Trophoblast cell (in vitro differentiated cells and primary cell): ENCODE data around the gene CTSH.

Experiments used
- DNase-seq, 2 donors: peaks; one replicate each; pipeline ENCODE4 v3.0.0-alpha.2; 2016
- H2AFZ ChIP-seq: 2 replicates; pipeline ENCODE4 v1.6.1; 2013; ENCODE audit warnings: low read length, moderate library complexity, mild to moderate bottlenecking; ENCODE audit not compliant: insufficient read depth, poor library complexity
- H2AK5ac ChIP-seq: 2 replicates; pipeline ENCODE4 v1.6.1; 2013; ENCODE audit warnings: mild to moderate bottlenecking, low read length
- H2BK120ac ChIP-seq: 2 replicates; pipeline ENCODE4 v1.6.1; 2013; ENCODE audit warnings: low read length, mild to moderate bottlenecking, moderate library complexity; ENCODE audit not compliant: insufficient read depth, poor library complexity
- H2BK12ac ChIP-seq: 2 replicates; pipeline ENCODE4 v1.6.1; 2013; ENCODE audit warnings: mild to moderate bottlenecking, low read length, moderate library complexity
- H2BK5ac ChIP-seq: 2 replicates; pipeline ENCODE4 v1.6.1; 2013; ENCODE audit warnings: low read length, low read depth, moderate library complexity, mild to moderate bottlenecking; ENCODE audit not compliant: poor library complexity
- H3K14ac ChIP-seq: 2 replicates; pipeline ENCODE4 v1.6.1; 2013; ENCODE audit warnings: mild to moderate bottlenecking, low read length
- H3K18ac ChIP-seq: 2 replicates; pipeline ENCODE4 v1.6.1; 2013; ENCODE audit warnings: mild to moderate bottlenecking, low read length
- H3K23ac ChIP-seq: 2 replicates; pipeline ENCODE4 v1.6.1; 2013; ENCODE audit warnings: low read length
- H3K27ac ChIP-seq: 2 replicates; pipeline ENCODE4 v1.5.1; 2013; ENCODE audit warnings: low read depth, mild to moderate bottlenecking, inconsistent platforms, low read length, moderate library complexity
- H3K27me3 ChIP-seq: 2 replicates; pipeline ENCODE4 v1.6.1; 2013; ENCODE audit warnings: inconsistent platforms, mild to moderate bottlenecking, low read length, moderate library complexity; ENCODE audit not compliant: insufficient read depth
- H3K36me3 ChIP-seq, 2 experiments: 1 replicate in 1 of 2; 2 replicates in 1 of 2; pipeline ENCODE4 v1.6.1; 2013; ENCODE audit warnings: low read length in 2 of 2, mild to moderate bottlenecking in 2 of 2, moderate library complexity in 1 of 2; ENCODE audit not compliant: insufficient read depth in 2 of 2, control insufficient read depth in 1 of 2
- H3K4ac ChIP-seq: 2 replicates; pipeline ENCODE4 v1.6.1; 2013; ENCODE audit warnings: low read depth, mild to moderate bottlenecking, low read length, moderate library complexity
- H3K4me1 ChIP-seq, 2 experiments: 1 replicate in 1 of 2; 2 replicates in 1 of 2; pipeline ENCODE4 v1.6.1; 2013; ENCODE audit warnings: low read length in 2 of 2, mild to moderate bottlenecking in 2 of 2, moderate library complexity in 1 of 2; ENCODE audit not compliant: insufficient read depth in 2 of 2, control insufficient read depth in 1 of 2
- H3K4me2 ChIP-seq: 2 replicates; pipeline ENCODE4 v1.6.1; 2013; ENCODE audit warnings: inconsistent platforms, mild to moderate bottlenecking, low read length, moderate library complexity
- H3K4me3 ChIP-seq: 2 replicates; pipeline ENCODE4 v1.5.1; 2013; ENCODE audit warnings: mild to moderate bottlenecking, low read depth, low read length, inconsistent platforms
- H3K79me1 ChIP-seq: one replicate; pipeline ENCODE4 v1.6.1; 2013; ENCODE audit warnings: low read length
- H3K79me2 ChIP-seq: 2 replicates; pipeline ENCODE4 v1.6.1; 2013; ENCODE audit warnings: low read length, mild to moderate bottlenecking; ENCODE audit not compliant: control insufficient read depth, insufficient read depth, poor library complexity
- H3K9ac ChIP-seq: 2 replicates; pipeline ENCODE4 v1.6.1; 2013; ENCODE audit warnings: mild to moderate bottlenecking, low read length
- H3K9me3 ChIP-seq: 2 replicates; pipeline ENCODE4 v1.6.1; 2013; ENCODE audit warnings: low read depth, mild to moderate bottlenecking, control low read depth, inconsistent platforms, low read length; ENCODE audit not compliant: insufficient read depth
- H4K12ac ChIP-seq: 2 replicates; pipeline ENCODE4 v1.6.1; 2013; ENCODE audit warnings: low read depth, mild to moderate bottlenecking, low read length, moderate library complexity
- H4K8ac ChIP-seq: 2 replicates; pipeline ENCODE4 v1.6.1; 2013; ENCODE audit warnings: low read depth, mild to moderate bottlenecking, low read length, moderate library complexity
- H4K91ac ChIP-seq: one replicate; pipeline ENCODE4 v1.6.1; 2013; ENCODE audit warnings: low read depth, mild to moderate bottlenecking, low read length, moderate library complexity
- WGBS: extraction: QIAGEN DNeasy Blood & Tissue Kit; methylation state at CpG from one replicate; pipeline ENCODE4 v1.1.7; 2013; ENCODE audit warnings: missing lambda C conversion rate; ENCODE audit not compliant: insufficient read length, insufficient coverage; ENCODE audit errors: extremely low coverage; 5-methylcytosine and 5-hydroxymethylcytosine counted together

The CTSH gene

DNA sequence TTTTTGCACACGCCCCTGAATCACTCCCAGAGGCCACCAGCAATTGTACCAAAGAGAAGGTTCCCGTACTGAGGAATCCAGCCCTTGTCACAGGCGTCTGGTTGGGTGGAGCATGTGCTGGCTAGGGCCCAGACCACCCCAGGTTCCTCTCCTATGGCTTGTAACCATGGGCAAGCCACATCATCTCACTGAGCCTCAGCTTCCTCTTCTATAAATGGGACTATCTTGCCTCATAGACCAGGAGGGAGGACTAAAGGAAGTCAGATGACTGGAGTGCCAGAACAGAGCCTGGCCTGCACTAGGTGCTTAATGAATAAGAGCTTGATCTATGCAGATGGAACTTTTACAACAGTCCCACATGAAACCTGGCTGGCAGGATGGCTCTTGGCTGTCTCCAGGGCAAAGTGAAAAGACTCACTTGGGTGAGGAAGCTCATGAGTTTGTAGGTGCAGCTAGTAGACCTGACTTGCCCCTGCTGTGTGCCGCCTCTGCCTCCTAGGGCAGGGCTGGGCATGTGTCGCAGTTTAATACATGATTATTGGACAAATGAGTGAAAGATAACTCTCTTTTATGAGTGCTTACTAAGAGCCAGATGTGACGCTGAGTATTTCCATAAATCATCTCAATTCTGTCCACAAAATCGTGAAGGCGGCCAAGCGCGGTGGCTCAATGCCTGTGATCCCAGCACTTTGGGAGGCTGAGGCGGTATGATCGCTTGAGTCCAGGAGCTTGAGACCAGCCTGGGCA is 29.3 kb downstream of the CTSH start:
- Histone ChIP-seq H3K23ac (no peak overlapping the region), H2BK120ac (no peak overlapping the region), H3K36me3 (peaks cover 24 to 41% of the 10 kb centered on the region in 2 experiments), H3K9me3 (no peaks in the 10 kb centered on the region), H4K12ac (no peak overlapping the region), H3K4ac (no peak overlapping the region), H3K79me1 (no peaks in the 10 kb centered on the region), H2BK5ac (no peak overlapping the region), H4K8ac (no peak overlapping the region), H2AK5ac (no peak overlapping the region), H3K9ac (no peak overlapping the region), H2BK12ac (no peak overlapping the region), H3K4me1 (peaks cover 0 to 4% of the 10 kb centered on the region in 2 experiments), H3K4me3 (no peak overlapping the region), H3K79me2 (no peaks in the 10 kb centered on the region), H4K91ac (no peak overlapping the region), H3K4me2 (no peak overlapping the region), H2AFZ (no peak overlapping the region), H3K27me3 (no peaks in the 10 kb centered on the region), H3K27ac (no peak overlapping the region), H3K14ac (no peak overlapping the region), H3K18ac (no peak overlapping the region)
- WGBS = no CpG with 5 or more reads among the region's 12 CpGs
- DNase-seq = peak in 1 of 2 donors; percentile 45

DNA sequence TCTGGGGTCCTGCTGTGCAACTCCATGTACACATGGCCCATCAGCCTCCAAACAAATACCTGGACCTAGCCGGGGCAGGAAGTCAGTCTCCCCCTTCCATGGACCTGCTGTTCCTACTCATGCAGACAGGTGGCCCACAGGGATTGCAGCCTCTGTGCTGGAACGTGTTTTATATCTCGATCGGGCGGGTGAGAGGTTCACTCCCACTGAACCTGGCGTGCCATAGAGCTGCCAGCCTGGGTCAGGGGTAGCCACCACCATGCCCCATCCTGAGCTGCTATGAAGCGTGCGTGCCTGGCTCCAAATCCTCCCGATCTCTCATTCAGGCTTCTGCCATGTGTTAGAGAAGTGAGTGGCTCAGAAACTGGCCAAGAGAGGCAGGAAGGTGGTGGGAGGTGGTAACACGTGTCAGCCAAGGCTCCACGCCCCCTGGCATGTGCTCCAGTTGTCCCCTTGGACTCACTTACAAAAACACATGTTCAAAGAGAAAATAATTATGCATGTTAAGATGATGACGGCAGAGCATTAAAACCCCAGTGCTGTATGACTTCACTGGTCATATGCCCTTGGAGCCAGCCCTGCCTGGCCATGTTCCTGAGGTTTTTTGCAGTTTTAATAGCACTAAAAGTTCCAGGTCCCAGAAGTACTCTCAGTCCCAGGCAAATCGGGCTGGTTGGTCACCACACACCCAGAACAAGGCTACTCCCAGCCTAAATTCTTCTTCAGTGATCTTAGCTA is 30.6 kb downstream of the CTSH start:
- Histone ChIP-seq H3K9ac (no peak overlapping the region), H3K4ac (no peak overlapping the region), H4K91ac (no peak overlapping the region), H3K79me2 (no peaks in the 10 kb centered on the region), H2AFZ (peak overlapping the region; percentile 1), H4K12ac (no peak overlapping the region), H2BK5ac (no peak overlapping the region), H3K27me3 (no peaks in the 10 kb centered on the region), H3K14ac (no peak overlapping the region), H4K8ac (no peak overlapping the region), H3K79me1 (no peaks in the 10 kb centered on the region), H2BK120ac (no peak overlapping the region), H3K36me3 (peaks cover 33 to 48% of the 10 kb centered on the region in 2 experiments), H3K4me2 (no peak overlapping the region), H2BK12ac (no peak overlapping the region), H3K4me1 (peaks cover 0 to 4% of the 10 kb centered on the region in 2 experiments), H3K23ac (no peak overlapping the region), H2AK5ac (no peak overlapping the region), H3K9me3 (no peaks in the 10 kb centered on the region), H3K4me3 (no peak overlapping the region), H3K27ac (no peak overlapping the region), H3K18ac (no peak overlapping the region)
- no peak for DNase-seq
- no CpG with 5 or more reads among the region's 13 CpGs for WGBS

DNA sequence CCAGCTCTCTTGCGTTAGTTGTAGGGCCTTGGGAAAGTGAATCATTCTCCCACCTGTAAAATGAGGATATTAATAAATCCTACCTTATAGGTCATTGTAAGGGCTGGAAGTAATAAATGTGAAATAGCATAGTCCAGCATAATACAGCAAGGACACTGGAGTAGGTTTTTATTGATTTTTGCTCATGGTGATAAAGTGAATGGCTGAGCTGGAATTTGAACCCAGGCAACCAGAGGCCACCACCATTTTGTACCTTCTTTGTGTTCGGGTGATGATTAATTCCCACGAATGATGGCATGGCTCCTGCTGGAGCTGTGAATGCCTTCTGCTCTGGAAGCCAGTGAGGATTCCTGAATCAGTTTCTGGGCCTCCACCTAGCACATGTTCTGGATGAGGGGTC is 31.8 kb downstream of the CTSH start:
- no peak overlapping the region for H2AFZ ChIP-seq
- no peak overlapping the region for H4K12ac ChIP-seq
- no peak for DNase-seq
- no peaks in the 10 kb centered on the region for H3K79me2 ChIP-seq
- H3K4me1 ChIP-seq = peaks cover 0 to 4% of the 10 kb centered on the region in 2 experiments
- no peaks in the 10 kb centered on the region for H3K9me3 ChIP-seq
- no peaks in the 10 kb centered on the region for H3K27me3 ChIP-seq
- H3K4me3 ChIP-seq = no peak overlapping the region
- no CpG with 5 or more reads among the region's 3 CpGs for WGBS
- H2BK12ac ChIP-seq = no peak overlapping the region
- H3K9ac ChIP-seq = no peak overlapping the region
- H3K4me2 ChIP-seq = no peak overlapping the region
- no peak overlapping the region for H2BK120ac ChIP-seq
- H3K27ac ChIP-seq = no peak overlapping the region
- H3K79me1 ChIP-seq = no peaks in the 10 kb centered on the region
- no peak overlapping the region for H3K23ac ChIP-seq
- H2AK5ac ChIP-seq = no peak overlapping the region
- no peak overlapping the region for H2BK5ac ChIP-seq
- H3K18ac ChIP-seq = no peak overlapping the region
- H4K91ac ChIP-seq = no peak overlapping the region
- H3K14ac ChIP-seq = no peak overlapping the region
- peaks cover 32 to 48% of the 10 kb centered on the region in 2 experiments for H3K36me3 ChIP-seq
- H3K4ac ChIP-seq = no peak overlapping the region
- H4K8ac ChIP-seq = no peak overlapping the region

DNA sequence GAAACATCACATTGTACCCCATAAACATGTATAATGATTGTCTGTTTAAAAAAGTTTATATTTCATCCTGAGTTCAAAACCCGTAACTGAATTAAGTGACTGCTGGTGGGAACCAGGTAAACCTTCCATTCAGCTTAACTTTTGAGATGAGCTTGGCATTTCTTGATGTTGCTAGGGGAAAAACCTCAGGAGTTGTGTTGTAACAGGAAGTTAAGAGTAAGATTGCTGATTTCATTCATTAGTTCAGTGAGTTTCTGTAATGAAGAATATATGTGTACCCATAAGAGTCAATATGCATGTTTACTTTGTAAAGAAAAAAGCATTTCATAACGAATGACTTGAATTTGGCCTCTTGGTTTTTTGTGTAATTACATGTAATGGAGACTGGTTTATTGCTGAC is 32.5 kb downstream of the CTSH start:
- peaks cover 30 to 47% of the 10 kb centered on the region in 2 experiments for H3K36me3 ChIP-seq
- no peak overlapping the region for H2AK5ac ChIP-seq
- no peak overlapping the region for H2BK5ac ChIP-seq
- no peaks in the 10 kb centered on the region for H3K9me3 ChIP-seq
- H3K4me3 ChIP-seq = no peak overlapping the region
- no peak overlapping the region for H4K91ac ChIP-seq
- no peak overlapping the region for H3K18ac ChIP-seq
- H3K27ac ChIP-seq = no peak overlapping the region
- H3K23ac ChIP-seq = no peak overlapping the region
- H3K27me3 ChIP-seq = no peaks in the 10 kb centered on the region
- no peak overlapping the region for H3K9ac ChIP-seq
- no peaks in the 10 kb centered on the region for H3K79me1 ChIP-seq
- no CpG with 5 or more reads among the region's 2 CpGs for WGBS
- no peaks in the 10 kb centered on the region for H3K79me2 ChIP-seq
- no peak overlapping the region for H3K14ac ChIP-seq
- peaks cover 0 to 4% of the 10 kb centered on the region in 2 experiments for H3K4me1 ChIP-seq
- H4K12ac ChIP-seq = no peak overlapping the region
- no peak for DNase-seq
- no peak overlapping the region for H2BK120ac ChIP-seq
- H4K8ac ChIP-seq = no peak overlapping the region
- no peak overlapping the region for H2AFZ ChIP-seq
- H2BK12ac ChIP-seq = no peak overlapping the region
- H3K4me2 ChIP-seq = no peak overlapping the region
- H3K4ac ChIP-seq = no peak overlapping the region
